ENCODE results near the gene TBC1D7.

The TBC1D7 gene

GRCh38 chr6:13263669-13264068, 64.7 kb downstream of the TBC1D7 start:
- DNase-seq: no peak

GRCh38 chr6:13262302-13263230, 65.8 kb downstream of the TBC1D7 start:
- DNase-seq: no peak

GRCh38 chr6:13261464-13261994, 66.8 kb downstream of the TBC1D7 start:
- DNase-seq: no peak

- no peak for DNase-seq
These were observed 67.5 kb downstream of the TBC1D7 start for GRCh38 chr6:13260831-13261230.

GRCh38 chr6:13260101-13260598, 68.2 kb downstream of the TBC1D7 start:
- DNase-seq: no peak

GRCh38 chr6:13259393-13259792, 68.9 kb downstream of the TBC1D7 start:
- no peak for DNase-seq

- no peak for DNase-seq
These were observed 71.9 kb downstream of the TBC1D7 start for GRCh38 chr6:13256266-13257001.
